Astrocyte (in vitro differentiated cells and primary cell): ENCODE measurements around the gene FAM171A2. TPM values are rescaled to one million over a fixed set of nuclear protein-coding genes. Genes with fewer than 3 reads are reported as not detected.

Experiments
- DNase-seq: peaks from one replicate; pipeline ENCODE4 v3.0.0-alpha.2; 2010; ENCODE audit warnings: low read depth
- FAIRE-seq: peaks from 2 replicates; lab custom pipeline; 2011; peaks lifted over from hg19 to GRCh38; lab: Jason Lieb, UNC
- H2AFZ ChIP-seq: 2 replicates; pipeline ENCODE4 v1.6.0; 2012; ENCODE audit warnings: low read depth, low read length, inconsistent platforms
- H3K27ac ChIP-seq: 2 replicates; pipeline ENCODE4 v1.5.1; 2011; ENCODE audit warnings: low read depth, low read length, inconsistent platforms
- H3K27me3 ChIP-seq: 2 replicates; pipeline ENCODE4 v1.6.0; 2011; ENCODE audit warnings: low read length, inconsistent platforms; ENCODE audit not compliant: insufficient read depth
- H3K36me3 ChIP-seq: 2 replicates; pipeline ENCODE4 v1.5.1; 2011; ENCODE audit warnings: low read length, inconsistent platforms; ENCODE audit not compliant: insufficient read depth
- H3K4me1 ChIP-seq: 2 replicates; pipeline ENCODE4 v1.5.1; 2011; ENCODE audit warnings: low read length, inconsistent platforms; ENCODE audit not compliant: insufficient read depth
- H3K4me2 ChIP-seq: 2 replicates; pipeline ENCODE4 v1.6.0; 2012; ENCODE audit warnings: low read length, inconsistent platforms
- H3K4me3 ChIP-seq: 2 replicates; pipeline ENCODE4 v1.5.1; 2011; ENCODE audit warnings: low read depth, mild to moderate bottlenecking, low read length, inconsistent platforms; ENCODE audit not compliant: insufficient read depth
- H3K79me2 ChIP-seq: 2 replicates; pipeline ENCODE4 v1.6.0; 2012; ENCODE audit warnings: mild to moderate bottlenecking, low read length, inconsistent platforms; ENCODE audit not compliant: insufficient read depth
- H3K9ac ChIP-seq: 2 replicates; pipeline ENCODE4 v1.6.0; 2012; ENCODE audit warnings: mild to moderate bottlenecking, low read length, inconsistent platforms
- H3K9me3 ChIP-seq: 2 replicates; pipeline ENCODE4 v1.5.1; 2012; ENCODE audit warnings: low read depth, mild to moderate bottlenecking, low read length, inconsistent platforms; ENCODE audit not compliant: insufficient read depth
- H4K20me1 ChIP-seq: 2 replicates; pipeline ENCODE4 v1.6.0; 2012; ENCODE audit warnings: low read length, inconsistent platforms; ENCODE audit not compliant: insufficient read depth
- H3K27ac Mint-ChIP-seq: one replicate; pipeline ENCODE4 v1.8.0; 2021; ENCODE audit warnings: mild to moderate bottlenecking, mixed read lengths; ENCODE audit not compliant: unreplicated experiment
- H3K27me3 Mint-ChIP-seq: one replicate; pipeline ENCODE4 v1.8.0; 2021; ENCODE audit warnings: low read depth, mixed read lengths; ENCODE audit not compliant: unreplicated experiment
- H3K36me3 Mint-ChIP-seq: one replicate; pipeline ENCODE4 v1.8.0; 2021; ENCODE audit warnings: low read depth, mixed read lengths; ENCODE audit not compliant: unreplicated experiment
- H3K4me1 Mint-ChIP-seq: one replicate; pipeline ENCODE4 v1.8.0; 2021; ENCODE audit warnings: low read depth, mixed read lengths; ENCODE audit not compliant: unreplicated experiment
- H3K4me3 Mint-ChIP-seq: one replicate; pipeline ENCODE4 v1.8.0; 2021; ENCODE audit warnings: mild to moderate bottlenecking, moderate library complexity, mixed read lengths; ENCODE audit not compliant: unreplicated experiment
- H3K9me3 Mint-ChIP-seq: one replicate; pipeline ENCODE4 v1.8.0; 2021; ENCODE audit warnings: mild to moderate bottlenecking, mixed read lengths; ENCODE audit not compliant: unreplicated experiment
- EZH2 ChIP-seq: IDR thresholded peaks from 2 replicates; pipeline ENCODE4 v1.6.1; 2012; ENCODE audit warnings: mild to moderate bottlenecking, low read length, inconsistent platforms; ENCODE audit not compliant: insufficient read depth
- total RNA-seq: library from RNA; stranded (reverse); gene quantifications from 2 replicates; pipeline ENCODE4 v1.2.1, GENCODE V29; 2021
- TF ChIP-seq, protein P1 (sequence below): IDR thresholded peaks from 2 replicates; pipeline ENCODE4 v1.5.1; 2011; ENCODE audit warnings: low read depth, mild to moderate bottlenecking, inconsistent platforms, low read length, moderate library complexity; ENCODE audit not compliant: insufficient read depth

FAM171A2 gene
- total RNA-seq, 1 donor from 2014 or later, result 18.2 TPM

DNA sequence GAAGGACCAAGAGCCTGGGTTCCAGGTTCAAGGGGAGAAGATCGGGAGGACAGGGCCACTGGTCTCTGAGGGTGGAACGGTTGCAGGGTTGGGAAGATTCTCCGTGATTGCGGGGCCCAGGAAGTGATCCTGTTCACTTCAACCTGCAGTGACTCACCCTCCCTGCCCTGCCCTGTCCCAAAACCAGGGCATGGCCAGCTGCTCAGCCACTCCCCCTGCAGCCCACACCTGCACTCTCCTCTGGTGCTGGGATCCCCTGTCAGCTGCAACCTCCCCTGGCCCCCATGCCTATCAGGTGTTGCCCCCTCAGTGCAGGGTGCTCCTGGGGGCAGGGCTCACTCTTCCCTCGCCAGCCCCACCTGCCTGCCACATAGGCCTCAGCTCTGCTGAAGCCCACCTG lies 54.2 kb downstream of the FAM171A2 start:
- DNase-seq (no peak), FAIRE-seq (no peak)
- Mint-ChIP-seq H3K36me3 (peaks cover 2% of the 10 kb centered on the region), H3K9me3 (no peaks in the 10 kb centered on the region), H3K4me3 (peak overlapping the region; percentile 75), H3K27me3 (peaks cover 30% of the 10 kb centered on the region), H3K4me1 (peaks cover 4% of the 10 kb centered on the region), H3K27ac (no peak overlapping the region)
- no peak for TF ChIP-seq EZH2
- TF ChIP-seq, protein P1, sequence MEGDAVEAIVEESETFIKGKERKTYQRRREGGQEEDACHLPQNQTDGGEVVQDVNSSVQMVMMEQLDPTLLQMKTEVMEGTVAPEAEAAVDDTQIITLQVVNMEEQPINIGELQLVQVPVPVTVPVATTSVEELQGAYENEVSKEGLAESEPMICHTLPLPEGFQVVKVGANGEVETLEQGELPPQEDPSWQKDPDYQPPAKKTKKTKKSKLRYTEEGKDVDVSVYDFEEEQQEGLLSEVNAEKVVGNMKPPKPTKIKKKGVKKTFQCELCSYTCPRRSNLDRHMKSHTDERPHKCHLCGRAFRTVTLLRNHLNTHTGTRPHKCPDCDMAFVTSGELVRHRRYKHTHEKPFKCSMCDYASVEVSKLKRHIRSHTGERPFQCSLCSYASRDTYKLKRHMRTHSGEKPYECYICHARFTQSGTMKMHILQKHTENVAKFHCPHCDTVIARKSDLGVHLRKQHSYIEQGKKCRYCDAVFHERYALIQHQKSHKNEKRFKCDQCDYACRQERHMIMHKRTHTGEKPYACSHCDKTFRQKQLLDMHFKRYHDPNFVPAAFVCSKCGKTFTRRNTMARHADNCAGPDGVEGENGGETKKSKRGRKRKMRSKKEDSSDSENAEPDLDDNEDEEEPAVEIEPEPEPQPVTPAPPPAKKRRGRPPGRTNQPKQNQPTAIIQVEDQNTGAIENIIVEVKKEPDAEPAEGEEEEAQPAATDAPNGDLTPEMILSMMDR, result no peak
- Histone ChIP-seq H3K9me3 (no peaks in the 10 kb centered on the region), H3K79me2 (no peaks in the 10 kb centered on the region), H2AFZ (no peak overlapping the region), H3K27ac (no peak overlapping the region), H3K4me1 (peaks cover 3% of the 10 kb centered on the region), H3K27me3 (peaks cover 24% of the 10 kb centered on the region), H3K9ac (no peak overlapping the region), H4K20me1 (no peaks in the 10 kb centered on the region), H3K4me2 (no peak overlapping the region), H3K36me3 (no peaks in the 10 kb centered on the region), H3K4me3 (no peak overlapping the region)

GRCh38 chr17:44308865-44309264 lies 54.8 kb downstream of the FAM171A2 start:
- Histone ChIP-seq H3K4me3 (no peak overlapping the region), H3K27me3 (peaks cover 18% of the 10 kb centered on the region), H3K36me3 (no peaks in the 10 kb centered on the region), H3K79me2 (no peaks in the 10 kb centered on the region), H2AFZ (no peak overlapping the region), H3K9ac (no peak overlapping the region), H3K4me2 (peak overlapping the region; percentile 84), H4K20me1 (no peaks in the 10 kb centered on the region), H3K9me3 (no peaks in the 10 kb centered on the region), H3K27ac (no peak overlapping the region), H3K4me1 (peaks cover 3% of the 10 kb centered on the region)
- no peak for FAIRE-seq
- H3K9me3 Mint-ChIP-seq, result no peaks in the 10 kb centered on the region
- H3K27ac Mint-ChIP-seq, result no peak overlapping the region
- TF ChIP-seq EZH2, result no peak
- TF ChIP-seq, protein P1, result no peak
- H3K4me1 Mint-ChIP-seq, result peaks cover 4% of the 10 kb centered on the region
- no peak for DNase-seq
- peak overlapping the region; percentile 75 for H3K4me3 Mint-ChIP-seq
- peaks cover 2% of the 10 kb centered on the region for H3K36me3 Mint-ChIP-seq
- peaks cover 27% of the 10 kb centered on the region for H3K27me3 Mint-ChIP-seq

DNA sequence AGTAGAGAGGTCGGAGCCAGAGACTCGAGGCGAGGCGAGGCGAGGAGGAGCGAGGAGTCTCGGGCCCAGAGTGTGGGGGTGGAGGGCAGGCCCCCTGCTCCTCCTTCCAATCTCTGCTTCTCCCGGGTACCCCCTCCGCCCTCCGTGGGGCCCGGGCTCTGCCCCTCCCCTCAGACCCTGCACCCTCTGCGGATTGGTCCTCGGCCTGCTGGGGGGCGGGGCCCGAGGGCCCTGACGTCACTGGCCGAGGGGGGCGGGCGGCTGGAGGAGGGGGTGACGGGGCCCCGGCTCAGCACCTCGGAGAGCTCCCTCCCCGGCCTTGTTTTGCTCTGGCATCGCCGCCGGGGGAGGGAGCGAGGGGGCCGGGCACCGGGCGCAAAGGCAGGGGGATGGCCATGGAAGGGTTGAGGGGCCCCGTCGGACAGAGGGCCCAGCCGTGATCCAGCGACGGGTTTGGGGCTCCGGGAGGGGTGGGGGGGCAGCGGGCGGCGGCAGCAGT lies 55.3 kb downstream of the FAM171A2 start, which contains the start of gene RUNDC3A:
TSS of gene RUNDC3A (plus strand) at position 282 of the 499 bp plus-strand sequence. CDS start 232 bp downstream, outside the sequence.
- Histone ChIP-seq H3K79me2 (no peaks in the 10 kb centered on the region), H3K9ac (no peak within 1 kb of the TSS), H3K36me3 (no peaks in the 10 kb centered on the region), H3K9me3 (no peaks in the 10 kb centered on the region), H3K27ac (no peak within 1 kb of the TSS), H3K4me1 (peaks cover 3% of the 10 kb centered on the region), H3K27me3 (peaks cover 18% of the 10 kb centered on the region), H3K4me2 (peak within 1 kb of the TSS; percentile 84), H2AFZ (no peak within 1 kb of the TSS), H4K20me1 (no peaks in the 10 kb centered on the region), H3K4me3 (peak within 1 kb of the TSS; percentile 51)
- H3K36me3 Mint-ChIP-seq, result peaks cover 2% of the 10 kb centered on the region
- no peak within 1 kb of the TSS for H3K27ac Mint-ChIP-seq
- peaks cover 26% of the 10 kb centered on the region for H3K27me3 Mint-ChIP-seq
- DNase-seq (peak; percentile 41), FAIRE-seq (no peak)
- H3K4me1 Mint-ChIP-seq, result peaks cover 4% of the 10 kb centered on the region
- no peak for TF ChIP-seq EZH2
- TF ChIP-seq, protein P1, result no peak
- H3K9me3 Mint-ChIP-seq, result no peaks in the 10 kb centered on the region
- H3K4me3 Mint-ChIP-seq, result peak within 1 kb of the TSS; percentile 76
